ENCODE results near the gene COL23A1.

Gene COL23A1

GRCh38 chr5:178471711-178472110 lies 118.5 kb downstream of the COL23A1 start:
- DNase-seq = no peak

GRCh38 chr5:178470760-178471025 lies 119.5 kb downstream of the COL23A1 start:
- DNase-seq = no peak

GRCh38 chr5:178469975-178470759 lies 120.0 kb downstream of the COL23A1 start:
- DNase-seq = no peak

GRCh38 chr5:178469011-178469974 lies 120.9 kb downstream of the COL23A1 start:
- no peak for DNase-seq

- DNase-seq = no peak
These were observed 122.0 kb downstream of the COL23A1 start for GRCh38 chr5:178468196-178468685.

- DNase-seq = no peak
These were observed 122.5 kb downstream of the COL23A1 start for GRCh38 chr5:178467568-178468195.

GRCh38 chr5:178467205-178467567 lies 123.0 kb downstream of the COL23A1 start:
- no peak for DNase-seq

- DNase-seq = no peak
These were observed 123.9 kb downstream of the COL23A1 start for GRCh38 chr5:178466342-178466741.

GRCh38 chr5:178465861-178466288 lies 124.3 kb downstream of the COL23A1 start:
- DNase-seq = no peak

- DNase-seq = no peak
These were observed 124.8 kb downstream of the COL23A1 start for GRCh38 chr5:178465228-178465860.

GRCh38 chr5:178464431-178465048 lies 125.7 kb downstream of the COL23A1 start:
- no peak for DNase-seq

GRCh38 chr5:178463321-178464155 lies 126.7 kb downstream of the COL23A1 start:
- no peak for DNase-seq

GRCh38 chr5:178462816-178463215 lies 127.4 kb downstream of the COL23A1 start:
- no peak for DNase-seq

- DNase-seq = no peak
These were observed 128.1 kb downstream of the COL23A1 start for GRCh38 chr5:178462076-178462475.

- peak in 3 of 6 experiments; percentile 8 to 20 (median 16) for DNase-seq
These were observed 129.0 kb downstream of the COL23A1 start for GRCh38 chr5:178461004-178461730.

- no peak for DNase-seq
These were observed 129.6 kb downstream of the COL23A1 start for GRCh38 chr5:178460598-178460997.

- DNase-seq = no peak
These were observed 130.0 kb downstream of the COL23A1 start for GRCh38 chr5:178460174-178460573.

- DNase-seq = no peak
These were observed 132.1 kb downstream of the COL23A1 start for GRCh38 chr5:178458140-178458539.

- no peak for DNase-seq
These were observed 132.7 kb downstream of the COL23A1 start for GRCh38 chr5:178457471-178457870.

GRCh38 chr5:178455480-178455835 lies 134.7 kb downstream of the COL23A1 start:
- no peak for DNase-seq
